NCI-H345 (cell line): ENCODE results near the gene RYK.
A peak's percentile ranks its signal among the peaks of the same experiment; 100 is the strongest.

ENCODE experiments used
- DNase-seq: peaks from one replicate; lab custom pipeline; 2025; lab: John Stamatoyannopoulos, UW

Gene RYK

GRCh38 chr3:134148534-134148933 lies 102.1 kb downstream of the RYK start:
- no peak for DNase-seq

GRCh38 chr3:134147411-134147810 lies 103.2 kb downstream of the RYK start:
- no peak for DNase-seq

- DNase-seq, result no peak
Measured at GRCh38 chr3:134146666-134147065, 104.0 kb downstream of the RYK start.

- DNase-seq, result no peak
Measured at GRCh38 chr3:134145183-134145582, 105.5 kb downstream of the RYK start.

- no peak for DNase-seq
Measured at GRCh38 chr3:134144694-134145093, 106.0 kb downstream of the RYK start.

GRCh38 chr3:134143828-134144401 lies 106.7 kb downstream of the RYK start:
- DNase-seq, result peak; percentile 7

GRCh38 chr3:134136604-134137003 lies 114.1 kb downstream of the RYK start:
- DNase-seq, result no peak

GRCh38 chr3:134134698-134135415 lies 115.8 kb downstream of the RYK start:
- no peak for DNase-seq

GRCh38 chr3:134134240-134134639 lies 116.4 kb downstream of the RYK start:
- no peak for DNase-seq

- no peak for DNase-seq
Measured at GRCh38 chr3:134132961-134133360, 117.7 kb downstream of the RYK start.

GRCh38 chr3:134126153-134126552 lies 124.5 kb downstream of the RYK start:
- DNase-seq, result no peak

- no peak for DNase-seq
Measured at GRCh38 chr3:134114726-134115125, 135.9 kb downstream of the RYK start.

GRCh38 chr3:134111616-134112015 lies 139.0 kb downstream of the RYK start:
- no peak for DNase-seq

GRCh38 chr3:134110963-134111362 lies 139.7 kb downstream of the RYK start:
- DNase-seq, result no peak
